ENCODE results near the gene RAG2. TPM values are rescaled to one million over a fixed set of nuclear protein-coding genes. Genes with fewer than 3 reads are reported as not detected.
"Not testable (repeated sequence)": the region's sequence is repeated elsewhere in the genome, so short reads cannot be mapped to it uniquely, and the experiment has no call there.

Gene RAG2
- total RNA-seq, 1 donor from 2014 or later, result not detected

DNA sequence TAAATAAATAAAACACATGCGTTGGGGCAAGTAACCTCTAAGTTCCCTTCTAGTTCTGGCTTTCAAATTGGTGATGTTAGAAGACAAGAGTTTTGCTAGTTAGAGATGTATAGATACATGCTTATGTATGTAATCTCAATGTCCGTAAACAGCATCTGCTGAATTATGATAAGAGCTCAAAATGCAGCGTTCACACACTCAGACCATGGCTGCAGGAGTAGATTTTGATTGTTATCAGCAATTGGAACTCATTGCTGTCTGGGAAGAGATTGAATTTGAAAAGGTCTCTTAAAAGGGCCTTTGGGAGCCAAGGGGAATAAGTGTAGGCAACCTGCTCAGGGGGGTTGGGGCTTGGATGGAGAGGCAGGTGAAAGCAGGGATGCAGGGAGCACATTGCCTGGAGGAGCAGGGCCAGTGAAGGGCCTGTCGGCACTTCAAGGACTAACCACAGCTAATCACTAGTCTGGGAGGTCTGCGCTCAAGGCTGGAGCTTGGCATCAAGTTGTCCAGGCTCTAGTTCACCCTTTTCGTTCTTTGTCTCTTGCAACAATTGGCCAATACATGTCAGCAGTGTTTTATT is 32.9 kb downstream of the RAG2 start:
- ATAC-seq, result no peak
- intact Hi-C loops (cut with micrococcal nuclease), result loop anchor here (10.0 kb wide), 2 partner anchors 60 to 180 kb away; no protein-coding TSS in a partner anchor
- DNase-seq, result no peak

DNA sequence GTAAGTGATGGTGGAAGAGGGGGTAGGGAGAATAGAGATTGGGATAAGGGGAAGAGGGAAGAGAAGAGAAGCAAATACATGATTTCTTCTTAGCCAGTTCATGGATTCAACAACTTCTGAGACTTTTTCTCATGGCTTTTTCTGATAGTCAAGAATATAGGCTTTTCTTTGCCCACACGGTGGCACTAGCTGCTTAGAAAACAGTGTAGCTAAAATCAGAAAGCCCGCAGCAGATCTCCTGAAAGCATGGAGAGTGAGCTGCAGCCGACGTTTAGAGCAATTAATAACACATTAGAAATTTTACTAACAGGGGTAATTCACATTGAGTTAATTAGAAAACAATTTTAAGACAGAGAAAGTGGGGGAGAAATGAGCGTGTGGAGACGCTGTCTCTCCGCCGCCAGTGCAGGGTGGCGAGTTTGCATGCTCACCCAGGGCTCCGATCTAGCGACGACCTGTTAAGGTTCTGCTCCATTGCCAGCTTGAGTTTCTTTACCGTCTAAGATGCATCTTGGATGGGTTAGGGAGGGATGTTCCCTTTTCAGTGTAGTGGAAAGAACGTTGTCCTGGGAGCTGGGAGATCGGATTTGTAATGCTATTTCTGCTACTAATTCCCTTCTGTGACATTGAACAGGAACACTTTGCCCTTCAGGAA is 33.5 kb downstream of the RAG2 start:
- ATAC-seq, result peak; percentile 83
- intact Hi-C loops (cut with micrococcal nuclease), result loop anchor here (1.0 to 10.0 kb wide), 3 partner anchors 60 to 180 kb away; no protein-coding TSS in a partner anchor
- peak; percentile 35 for DNase-seq

DNA sequence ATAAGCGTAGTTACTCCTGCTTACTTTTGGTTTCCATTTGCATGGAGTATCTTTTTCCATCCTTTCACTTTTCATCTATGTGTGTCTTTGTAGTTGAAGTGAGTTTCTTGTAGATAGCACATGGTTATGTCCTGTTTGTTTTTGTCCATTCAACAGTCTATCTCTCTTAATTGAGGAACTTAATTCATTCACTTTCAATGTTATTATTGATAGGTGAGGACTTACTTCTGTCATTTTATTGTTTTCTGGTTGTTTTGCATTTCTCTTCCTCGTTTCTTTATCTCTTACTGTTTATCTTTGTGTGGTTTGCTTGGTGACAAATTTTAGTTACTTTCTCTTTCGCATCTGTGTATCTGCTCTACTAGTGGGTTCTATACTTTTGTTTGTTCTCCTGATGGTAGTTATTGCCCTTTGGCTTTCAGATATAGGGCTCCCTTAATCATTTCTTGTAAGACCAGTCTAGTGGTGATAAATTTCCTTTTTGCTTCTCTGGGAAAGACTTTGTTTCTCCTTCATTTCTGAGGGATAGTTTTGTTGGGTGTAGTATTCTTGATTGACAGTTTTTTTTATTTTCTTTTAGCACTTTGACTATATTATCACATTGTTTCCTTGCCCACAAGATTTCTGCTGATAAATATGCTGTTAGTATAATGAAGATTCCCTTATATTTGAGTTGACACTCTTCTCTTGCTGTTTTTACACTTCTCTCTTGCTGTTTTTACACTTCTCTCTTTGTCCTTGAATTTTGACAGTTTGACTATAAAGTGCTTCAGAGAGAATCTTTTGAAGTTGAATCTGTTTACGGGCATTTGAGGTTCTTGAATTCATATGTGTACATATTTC is 39.2 kb downstream of the RAG2 start:
- DNase-seq, result no peak
- ATAC-seq, result no peak
- intact Hi-C loops (cut with micrococcal nuclease), result no loop called here

DNA sequence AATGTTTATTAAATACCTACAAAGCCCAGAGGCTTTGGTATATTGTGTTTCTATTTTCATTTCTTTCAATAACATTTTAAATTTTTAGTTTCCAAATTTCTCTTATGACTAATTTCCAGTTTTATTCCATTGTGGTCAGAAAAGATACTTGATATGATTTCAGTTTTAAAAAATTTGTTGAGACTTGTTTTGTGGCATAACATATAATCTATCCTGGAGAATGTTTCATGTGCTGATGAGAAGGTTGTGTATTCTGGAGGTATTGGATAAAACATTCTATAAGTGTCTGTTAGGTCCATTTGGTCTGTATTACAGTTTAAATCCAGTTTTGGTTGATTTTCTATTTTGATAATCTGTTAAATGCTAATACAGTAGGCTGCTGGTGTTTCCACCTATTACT is 40.0 kb downstream of the RAG2 start:
- DNase-seq (no peak), ATAC-seq (no peak)
- intact Hi-C loops (cut with micrococcal nuclease), result no loop called here

DNA sequence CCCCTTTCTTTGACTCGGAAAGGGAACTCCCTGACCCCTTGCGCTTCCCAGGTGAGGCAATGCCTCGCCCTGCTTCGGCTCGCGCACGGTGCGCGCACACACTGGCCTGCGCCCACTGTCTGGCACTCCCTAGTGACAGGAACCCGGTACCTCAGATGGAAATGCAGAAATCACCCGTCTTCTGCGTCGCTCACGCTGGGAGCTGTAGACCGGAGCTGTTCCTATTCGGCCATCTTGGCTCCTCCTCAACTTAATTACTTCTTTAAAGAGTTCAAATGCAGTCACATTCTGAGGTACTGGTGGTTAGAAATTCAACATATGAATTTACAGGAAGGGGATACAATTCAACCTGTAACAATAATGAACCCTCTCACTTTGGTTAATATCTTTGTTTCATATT is 40.6 kb downstream of the RAG2 start:
- DNase-seq, result not testable (repeated sequence)

DNA sequence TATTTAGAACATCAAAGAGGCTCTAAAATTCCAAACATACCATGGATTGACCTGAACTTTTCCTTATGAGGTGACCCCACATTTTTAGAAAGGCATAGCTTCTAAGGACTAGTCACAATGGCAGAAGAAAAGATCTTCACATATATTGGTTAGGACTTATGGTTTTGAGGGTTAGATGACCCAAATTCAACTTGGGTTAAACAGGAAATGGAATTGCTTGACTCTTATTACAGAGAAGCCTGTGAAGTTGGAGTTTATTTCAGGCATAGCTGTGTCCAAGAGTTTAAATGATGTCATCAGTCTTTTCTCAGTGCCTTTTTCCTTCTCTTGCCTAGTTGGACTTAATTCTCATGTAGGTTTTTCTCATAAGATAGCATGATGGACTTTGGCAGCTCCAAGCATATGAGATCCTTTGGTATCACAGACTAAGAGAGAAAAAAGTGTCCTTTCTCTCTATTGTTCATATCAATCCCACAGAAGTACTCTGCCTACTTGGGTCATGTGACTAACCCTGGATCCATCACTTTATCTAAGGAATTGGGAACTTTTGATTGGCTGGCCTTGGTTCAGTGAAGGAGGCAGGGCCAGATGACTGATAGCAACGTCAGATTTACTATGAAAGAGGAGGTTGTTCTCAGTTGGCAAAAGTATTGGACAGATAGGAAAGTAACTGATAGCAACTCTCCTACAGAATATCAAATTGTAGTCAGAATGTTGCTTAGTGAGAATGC is 47.5 kb downstream of the RAG2 start:
- ATAC-seq, result no peak
- intact Hi-C loops (cut with micrococcal nuclease), result no loop called here
- DNase-seq, result no peak

More for the DNA sequence above, 40.6 kb downstream of the RAG2 start:
- intact Hi-C loops (cut with micrococcal nuclease); ATAC-seq: not testable (repeated sequence)

Other genes with a start within 250 kb of the RAG2 start
- 11.6 TPM for gene TRAF6, start 88.0 kb downstream of the RAG2 start, total RNA-seq
- 1.4 TPM for gene RAG1, start 30.2 kb downstream of the RAG2 start, total RNA-seq
- 44.6 TPM for gene IFTAP, start 3.7 kb downstream of the RAG2 start, total RNA-seq